ENCODE measurements around the gene MARCOL. TPM values are rescaled to one million over a fixed set of nuclear protein-coding genes. Genes with fewer than 3 reads are reported as not detected.

The MARCOL gene
- total RNA-seq: not detected
- long read RNA-seq: 0 reads

- no peaks in the 10 kb centered on the region for H3K27me3 ChIP-seq (ENCODE audit: low read depth)
- no peaks in the 10 kb centered on the region for H3K36me3 ChIP-seq
- no peak for DNase-seq
- TF ChIP-seq CTCF (IDR thresholded peaks at IDR 0.05; ENCODE audit: borderline replicate concordance): no peak
- intact Hi-C loops (cut with micrococcal nuclease): no loop called here
- no peaks in the 10 kb centered on the region for H3K4me1 ChIP-seq
- no peaks in the 10 kb centered on the region for H3K9me3 ChIP-seq (replicated peaks)
- no peak within 1 kb of the TSS for H3K4me3 ChIP-seq
- no peak within 1 kb of the TSS for H3K27ac ChIP-seq (replicated peaks)
Measured at GRCh38 chr5:148238418-148238794, at the start of gene MARCOL. MARCOL (plus strand) TSS chr5:148238525; CDS start chr5:148238598, 73 bp downstream.

- intact Hi-C loops (cut with micrococcal nuclease): no loop called here
- TF ChIP-seq CTCF (IDR thresholded peaks at IDR 0.05; ENCODE audit: borderline replicate concordance): no peak
Measured at GRCh38 chr5:148191010-148191409, 47.3 kb upstream of the MARCOL start.

GRCh38 chr5:148193202-148193601 is 45.1 kb upstream of the MARCOL start:
- H3K4me3 ChIP-seq: no peak overlapping the region
- no peaks in the 10 kb centered on the region for H3K4me1 ChIP-seq
- no peaks in the 10 kb centered on the region for H3K27me3 ChIP-seq (ENCODE audit: low read depth)
- intact Hi-C loops (cut with micrococcal nuclease): no loop called here
- H3K9me3 ChIP-seq (replicated peaks): no peaks in the 10 kb centered on the region
- no peak for DNase-seq
- H3K27ac ChIP-seq (replicated peaks): no peak overlapping the region
- TF ChIP-seq CTCF (IDR thresholded peaks at IDR 0.05; ENCODE audit: borderline replicate concordance): no peak
- no peaks in the 10 kb centered on the region for H3K36me3 ChIP-seq

More at GRCh38 chr5:148191010-148191409, 47.3 kb upstream of the MARCOL start:
- H3K27me3 ChIP-seq (ENCODE audit: low read depth): no peaks in the 10 kb centered on the region
- H3K27ac ChIP-seq (replicated peaks): no peak overlapping the region
- H3K9me3 ChIP-seq (replicated peaks): no peaks in the 10 kb centered on the region
- H3K4me1 ChIP-seq: no peaks in the 10 kb centered on the region
- no peaks in the 10 kb centered on the region for H3K36me3 ChIP-seq
- H3K4me3 ChIP-seq: no peak overlapping the region
- no peak for DNase-seq

GRCh38 chr5:148201151-148201550 is 37.2 kb upstream of the MARCOL start:
- no peak overlapping the region for H3K27ac ChIP-seq (replicated peaks)

GRCh38 chr5:148202531-148203203 is 35.7 kb upstream of the MARCOL start, which contains the start of gene SPINK6:
SPINK6 (plus strand) TSS chr5:148203042; CDS start chr5:148203097, 55 bp downstream.
- no peak for TF ChIP-seq CTCF (IDR thresholded peaks at IDR 0.05; ENCODE audit: borderline replicate concordance)
- Histone ChIP-seq H3K9me3 (replicated peaks) (no peaks in the 10 kb centered on the region), H3K27ac (replicated peaks) (no peak within 1 kb of the TSS), H3K4me1 (peaks cover 11% of the 10 kb centered on the region), H3K36me3 (no peaks in the 10 kb centered on the region), H3K27me3 (ENCODE audit: low read depth) (no peaks in the 10 kb centered on the region), H3K4me3 (no peak within 1 kb of the TSS)
- DNase-seq: no peak
- intact Hi-C loops (cut with micrococcal nuclease): no loop called here

More at GRCh38 chr5:148201151-148201550, 37.2 kb upstream of the MARCOL start:
- Histone ChIP-seq H3K4me1 (peaks cover 7% of the 10 kb centered on the region), H3K36me3 (no peaks in the 10 kb centered on the region), H3K9me3 (replicated peaks) (no peaks in the 10 kb centered on the region), H3K27me3 (ENCODE audit: low read depth) (no peaks in the 10 kb centered on the region), H3K4me3 (no peak overlapping the region)
- intact Hi-C loops (cut with micrococcal nuclease): no loop called here
- no peak for TF ChIP-seq CTCF (IDR thresholded peaks at IDR 0.05; ENCODE audit: borderline replicate concordance)
- no peak for DNase-seq

Data from left ventricle myocardium inferior (tissue), 1 donor.